Epidermal melanocyte (primary cell): ENCODE data around the gene SHLD3.
"Not testable (repeated sequence)": the region's sequence is repeated elsewhere in the genome, so short reads cannot be mapped to it uniquely, and the experiment has no call there.

ENCODE experiments used
- DNase-seq: peaks from one replicate; pipeline ENCODE4 v3.0.0; 2011; ENCODE audit warnings: low spot score; ENCODE audit not compliant: insufficient read length

The SHLD3 gene, protein sequence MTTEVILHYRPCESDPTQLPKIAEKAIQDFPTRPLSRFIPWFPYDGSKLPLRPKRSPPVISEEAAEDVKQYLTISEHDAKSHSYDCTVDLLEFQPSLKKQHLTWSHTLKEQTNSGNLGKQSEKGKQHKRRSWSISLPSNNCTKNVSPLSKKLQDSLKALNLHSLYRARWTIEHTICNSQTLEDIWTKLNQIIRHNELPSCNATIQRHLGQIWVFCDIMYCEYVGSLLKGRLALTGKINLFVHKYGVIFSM

GRCh38 chr5:65624571-65625555 lies at the start of gene SHLD3, which contains the start of gene TRAPPC13:
Gene SHLD3 (plus strand): TSS chr5:65625027. CDS start chr5:65629588, 4,561 bp downstream.
Gene TRAPPC13 (plus strand): TSS chr5:65625027. CDS start chr5:65625061, 34 bp downstream.
- peak; percentile 27 for DNase-seq

GRCh38 chr5:65577141-65577540 lies 47.7 kb upstream of the SHLD3 start:
- no peak for DNase-seq

DNA sequence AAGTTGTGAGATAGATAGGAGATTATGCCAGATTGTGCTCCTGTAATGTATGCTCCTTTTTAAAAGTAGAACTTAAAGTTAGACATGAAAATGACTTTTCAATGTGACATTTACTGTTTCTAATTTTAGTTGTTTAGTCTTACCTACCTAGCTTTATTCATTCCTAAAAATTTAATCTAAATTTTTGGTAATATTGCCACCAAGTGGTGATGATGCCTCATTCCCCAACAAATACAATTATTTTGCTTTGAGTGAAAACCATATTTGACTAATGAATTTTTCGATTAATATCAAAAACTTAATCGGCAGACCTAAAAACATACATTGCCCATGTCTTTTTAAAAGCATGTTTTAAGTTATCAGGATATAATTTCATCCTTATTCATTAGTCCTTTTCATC lies 36.1 kb upstream of the SHLD3 start:
- no peak for DNase-seq

DNA sequence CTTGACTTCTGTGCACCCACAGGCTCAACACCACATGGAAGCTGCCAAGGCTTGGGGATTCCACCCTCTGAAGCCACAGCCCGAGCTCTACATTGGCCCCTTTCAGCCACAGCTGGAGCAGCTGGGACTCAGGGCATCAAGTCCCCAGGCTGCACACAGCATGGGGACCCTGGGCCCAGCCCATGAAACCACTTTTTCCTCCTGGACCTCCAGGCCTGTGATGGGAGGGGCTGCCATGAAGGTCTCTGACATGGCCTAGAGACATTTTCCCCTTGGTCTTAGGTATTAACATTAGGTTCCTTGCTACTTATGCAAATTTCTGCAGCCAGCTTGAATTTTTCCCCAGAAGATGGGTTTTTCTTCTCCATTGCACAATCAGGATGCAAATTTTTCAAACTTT lies 23.1 kb upstream of the SHLD3 start:
- not testable (repeated sequence) for DNase-seq

GRCh38 chr5:65611524-65611923 lies 13.3 kb upstream of the SHLD3 start:
- DNase-seq: no peak

- DNase-seq: no peak
Measured at GRCh38 chr5:65612298-65612907, 12.4 kb upstream of the SHLD3 start.

DNA sequence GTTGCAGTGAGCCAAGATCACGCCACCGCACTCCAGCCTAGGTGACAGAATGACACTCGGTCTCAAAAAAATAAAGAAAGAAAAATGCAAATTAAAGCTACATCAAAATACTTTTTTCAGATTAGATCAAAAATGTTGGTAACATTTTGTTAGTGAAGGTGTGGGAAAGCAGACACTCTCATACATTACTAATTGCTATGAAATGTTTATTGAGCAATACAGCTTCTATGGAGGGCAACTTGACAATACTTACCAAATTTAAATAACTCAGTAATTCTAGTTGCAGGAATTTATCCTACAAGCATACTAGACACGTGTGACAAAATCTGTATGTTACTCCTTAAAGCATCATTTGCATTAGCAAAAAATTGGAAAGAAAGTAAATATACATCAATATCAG lies 4.8 kb upstream of the SHLD3 start:
- DNase-seq: no peak

DNA sequence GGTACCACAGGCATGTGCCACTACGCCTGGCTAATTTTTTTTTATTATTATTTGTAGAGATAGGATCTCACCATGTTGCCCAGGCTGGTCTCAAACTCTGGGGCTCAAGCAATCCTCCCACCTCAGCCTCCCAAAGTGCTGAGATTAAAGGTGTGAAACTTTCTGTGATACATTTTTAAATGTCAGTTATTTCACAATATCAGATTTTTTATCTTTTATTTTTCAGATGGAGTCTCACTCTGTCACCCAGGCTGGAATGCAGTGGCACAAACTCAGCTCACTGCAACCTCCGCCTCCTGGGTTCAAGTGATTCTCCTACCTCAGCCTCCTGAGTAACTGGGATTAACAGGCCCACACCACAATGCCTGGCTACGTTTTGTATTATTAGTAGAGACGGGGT lies 2.9 kb upstream of the SHLD3 start:
- DNase-seq: not testable (repeated sequence)

- DNase-seq: no peak
Measured at GRCh38 chr5:65623482-65623881, 1.3 kb upstream of the SHLD3 start.

DNA sequence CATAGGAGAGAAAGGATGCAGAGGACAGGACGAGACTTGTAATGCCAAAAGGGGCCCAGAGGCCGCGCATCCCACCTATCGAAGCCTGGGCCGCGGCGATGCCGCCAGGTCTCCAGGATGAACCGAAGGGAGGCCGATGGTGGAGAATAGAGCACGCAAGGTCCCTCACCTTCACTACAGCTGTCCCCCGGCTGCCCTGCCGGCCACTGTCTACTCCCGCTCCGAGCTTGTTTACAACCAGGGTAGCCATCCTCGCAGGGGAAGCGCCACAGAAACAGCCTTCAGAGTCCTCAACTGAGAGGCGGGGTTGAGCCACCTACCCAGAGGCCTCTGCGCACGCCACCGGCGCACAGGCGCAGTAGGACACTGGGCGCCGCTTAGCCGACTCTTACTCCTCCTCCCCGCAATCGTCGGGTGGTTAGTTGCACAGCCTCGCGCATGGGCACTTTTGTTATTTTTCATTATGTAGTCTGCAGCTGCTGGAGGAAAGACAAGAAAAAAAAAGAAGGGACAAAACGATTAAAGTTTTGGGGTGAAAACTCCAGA lies 729 bp upstream of the SHLD3 start, which contains the start of gene TRIM23:
TRIM23 (minus strand) TSS at position 309 of the 546 bp plus-strand sequence; CDS start at position 250, 59 bp downstream.
- peak; percentile 76 for DNase-seq

GRCh38 chr5:65625743-65626142 lies 916 bp downstream of the SHLD3 start:
- DNase-seq: no peak

DNA sequence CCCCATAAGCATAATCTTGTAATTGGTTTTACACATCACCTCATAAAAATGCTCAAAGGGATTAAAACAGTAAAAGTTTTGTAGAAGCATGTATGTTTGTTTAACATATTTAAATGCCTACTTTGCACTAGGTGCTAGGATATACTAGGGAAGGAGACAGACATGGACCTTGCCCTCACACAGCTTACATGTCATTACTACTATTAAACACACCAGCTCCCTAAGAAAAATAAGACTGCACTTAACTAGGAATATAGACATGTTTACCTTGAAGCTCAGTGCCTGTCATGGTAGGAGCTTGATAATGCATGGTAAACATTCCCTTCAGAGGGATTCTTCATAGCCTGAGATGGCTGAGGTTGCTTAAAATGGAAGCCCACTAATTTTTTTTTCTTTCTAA lies 6.2 kb downstream of the SHLD3 start:
- DNase-seq: no peak

DNA sequence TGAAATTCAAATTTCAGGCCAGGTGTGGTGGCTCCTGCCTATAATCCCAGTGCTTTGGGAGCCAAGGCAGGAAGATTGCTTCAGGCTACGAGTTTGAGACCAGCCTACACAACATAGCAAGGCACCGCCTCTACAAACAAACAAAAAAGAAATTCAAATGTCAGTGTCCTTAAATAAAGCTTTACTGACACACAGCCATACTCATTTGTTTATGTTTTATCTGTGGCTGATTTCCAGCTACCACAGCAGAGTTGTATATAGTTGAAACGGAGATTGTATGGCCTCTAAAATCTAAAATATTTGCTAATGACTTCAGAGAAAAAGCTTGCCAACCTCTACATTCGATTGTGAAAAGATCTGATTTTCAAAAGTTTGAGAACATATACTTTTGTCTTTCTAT lies 15.4 kb downstream of the SHLD3 start:
- no peak for DNase-seq

GRCh38 chr5:65646938-65647337 lies 22.1 kb downstream of the SHLD3 start:
- no peak for DNase-seq

DNA sequence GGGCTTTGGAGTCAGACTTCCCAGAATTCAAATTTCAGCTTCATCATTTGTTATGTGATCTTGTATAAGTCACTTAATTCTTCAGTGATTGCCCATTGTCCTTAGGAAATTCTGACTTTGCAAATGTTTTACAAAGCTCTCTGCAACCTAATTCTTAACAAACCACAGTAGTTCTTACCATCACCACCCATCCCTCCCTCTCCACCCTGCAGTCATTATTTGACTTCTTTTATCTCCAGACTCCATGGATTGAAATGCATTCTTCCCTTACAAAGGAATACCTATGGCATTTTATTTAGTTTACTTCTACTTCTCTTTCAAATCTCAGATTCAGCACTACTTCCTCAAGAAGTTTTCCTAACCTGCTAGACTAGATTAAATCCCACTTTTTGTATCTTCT lies 23.1 kb downstream of the SHLD3 start:
- DNase-seq: no peak

GRCh38 chr5:65651144-65651543 lies 26.3 kb downstream of the SHLD3 start:
- DNase-seq: no peak

GRCh38 chr5:65654713-65655112 lies 29.9 kb downstream of the SHLD3 start:
- no peak for DNase-seq

DNA sequence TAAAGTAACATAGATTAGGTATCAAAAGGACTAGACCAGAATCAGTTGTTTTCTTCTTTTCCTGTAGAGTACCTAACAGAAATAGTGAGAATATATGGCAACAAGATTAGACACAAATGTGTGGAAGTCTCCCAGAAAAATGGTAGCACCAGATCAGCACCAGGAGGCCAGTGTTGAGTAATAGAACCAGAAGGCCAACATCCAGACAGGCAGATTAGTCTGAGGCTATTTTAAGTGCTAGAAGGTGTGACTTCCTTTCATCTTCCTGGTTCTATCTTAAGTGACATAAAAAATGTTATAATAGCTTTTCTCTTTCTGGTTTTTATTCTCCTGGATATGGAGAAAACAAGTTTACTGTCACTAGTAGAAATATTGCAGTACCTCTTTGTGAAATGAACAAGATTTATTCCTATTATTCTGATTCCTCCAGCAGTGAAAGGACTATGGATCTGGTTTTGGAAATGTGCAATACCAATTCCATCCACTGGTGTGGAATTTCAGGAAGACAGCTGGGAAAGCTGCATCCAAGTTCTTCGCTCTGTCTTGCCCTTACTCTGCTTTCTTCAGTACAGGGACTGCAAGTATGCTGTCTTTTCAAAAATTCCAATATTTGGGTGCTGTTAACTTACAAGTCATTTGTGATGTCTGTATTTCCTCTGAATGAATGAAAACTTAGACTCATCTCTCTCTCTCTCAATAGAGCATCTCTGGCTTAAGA lies 39.1 kb downstream of the SHLD3 start:
- no peak for DNase-seq

DNA sequence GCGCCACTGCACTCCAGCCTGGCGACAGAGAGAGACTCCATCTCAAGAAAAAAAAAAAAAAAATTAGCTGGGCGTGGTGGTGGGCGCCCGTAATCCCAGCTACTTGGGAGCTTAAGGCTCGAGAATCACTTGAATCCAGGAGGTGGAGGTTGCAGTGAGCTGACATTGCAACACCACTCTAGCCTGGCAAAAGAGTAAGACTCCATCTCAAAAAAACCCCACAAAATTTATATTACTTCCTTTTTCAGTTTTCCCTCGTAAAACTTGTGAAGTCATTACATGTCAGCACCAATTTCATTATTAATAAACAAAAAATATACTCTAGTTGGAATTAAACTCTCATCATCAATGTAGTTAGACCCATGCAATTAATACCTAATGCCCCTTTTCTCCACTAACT lies 43.9 kb downstream of the SHLD3 start:
- DNase-seq: no peak

- DNase-seq: no peak
Measured at GRCh38 chr5:65672796-65673195, 48.0 kb downstream of the SHLD3 start.

- DNase-seq: no peak
Measured at GRCh38 chr5:65674749-65675148, 49.9 kb downstream of the SHLD3 start.
